H1 (cell line): ENCODE results near the gene BRPF1. TPM values are rescaled to one million over a fixed set of nuclear protein-coding genes. Genes with fewer than 3 reads are reported as not detected.
"Not testable (repeated sequence)": the region's sequence is repeated elsewhere in the genome, so short reads cannot be mapped to it uniquely, and the experiment has no call there.

Source experiments
- CTCF ChIA-PET: fragments of 300-600 bp; sonication (Branson Sonifier 250); formaldehyde crosslinking; loops from one replicate; lab custom pipeline; 2021; ENCODE audit not compliant: partially characterized antibody; lab: Charles Lee
- POLR2A ChIA-PET: fragments of 300-600 bp; sonication (Branson Sonifier 250); formaldehyde crosslinking; loops from one replicate; lab custom pipeline; 2021; ENCODE audit warnings: inconsistent platforms; ENCODE audit not compliant: partially characterized antibody; lab: Charles Lee
- DNase-seq, 2 experiments: peaks; one replicate each; pipeline versions ENCODE4 v3.0.0 to v3.0.0-alpha.2; 2010 to 2022; ENCODE audit warnings: low spot score in 2 of 2, low read depth in 1 of 2, mixed read lengths in 1 of 2
- FAIRE-seq: peaks from 2 replicates; lab custom pipeline; 2011; peaks lifted over from hg19 to GRCh38; lab: Jason Lieb, UNC
- H2AFZ ChIP-seq: 2 replicates; pipeline ENCODE4 v1.8.1; 2012; ENCODE audit warnings: low read length, inconsistent platforms
- H2AK5ac ChIP-seq: 2 replicates; pipeline ENCODE4 v1.6.1; 2013; ENCODE audit warnings: low read depth, low read length
- H2BK120ac ChIP-seq: replicated peaks from 2 replicates; pipeline ENCODE3; 2013; ENCODE audit warnings: low read depth, low read length, inconsistent platforms
- H2BK12ac ChIP-seq: 2 replicates; pipeline ENCODE4 v1.6.1; 2013; ENCODE audit warnings: low read depth, low read length
- H2BK15ac ChIP-seq: 2 replicates; pipeline ENCODE4 v1.6.1; 2013; ENCODE audit warnings: low read length
- H2BK20ac ChIP-seq: 2 replicates; pipeline ENCODE4 v1.6.1; 2013; ENCODE audit warnings: low read length
- H2BK5ac ChIP-seq: 2 replicates; pipeline ENCODE4 v1.6.1; 2013; ENCODE audit warnings: low read depth, low read length
- H3K14ac ChIP-seq: 2 replicates; pipeline ENCODE4 v1.6.1; 2013; ENCODE audit warnings: inconsistent platforms; ENCODE audit not compliant: insufficient read length
- H3K18ac ChIP-seq: 2 replicates; pipeline ENCODE4 v1.6.1; 2013; ENCODE audit warnings: low read length; ENCODE audit errors: extremely low read depth
- H3K23ac ChIP-seq: 2 replicates; pipeline ENCODE4 v1.6.1; 2013; ENCODE audit warnings: inconsistent platforms; ENCODE audit not compliant: insufficient read length
- H3K23me2 ChIP-seq: 2 replicates; pipeline ENCODE4 v1.6.1; 2013; ENCODE audit warnings: low read depth, low read length
- H3K27ac ChIP-seq: 2 replicates; pipeline ENCODE4 v1.6.1; 2011; ENCODE audit warnings: low read depth, low read length, inconsistent platforms
- H3K27me3 ChIP-seq, 4 experiments: replicated peaks in 1 of 4; 1 replicate in 1 of 4; 2 replicates in 3 of 4; pipeline versions ENCODE4 v1.6.1 to v1.8.1; 2011 to 2013; ENCODE audit warnings: low read length in 3 of 4, mild to moderate bottlenecking in 3 of 4, inconsistent platforms in 2 of 4, mixed read lengths in 2 of 4, moderate library complexity in 1 of 4; ENCODE audit not compliant: control insufficient read depth in 3 of 4, insufficient read depth in 3 of 4; ENCODE audit errors: extremely low read depth in 1 of 4
- H3K36me3 ChIP-seq, 4 experiments: 2 replicates each; pipeline versions ENCODE4 v1.6.1 to v1.8.1; 2011 to 2013; ENCODE audit warnings: mild to moderate bottlenecking in 4 of 4, low read length in 3 of 4, moderate library complexity in 2 of 4, control low read depth in 1 of 4, inconsistent platforms in 1 of 4; ENCODE audit not compliant: insufficient read depth in 4 of 4, control insufficient read depth in 2 of 4
- H3K4ac ChIP-seq: replicated peaks from 2 replicates; pipeline ENCODE3; 2013; ENCODE audit warnings: low read length, low read depth, mixed read lengths, inconsistent platforms; ENCODE audit not compliant: insufficient read length
- H3K4me1 ChIP-seq, 4 experiments: replicated peaks in 1 of 4; 1 replicate in 1 of 4; 2 replicates in 3 of 4; pipeline versions ENCODE4 v1.6.1 to v1.8.1; 2011 to 2013; ENCODE audit warnings: low read length in 3 of 4, inconsistent platforms in 2 of 4, mixed read lengths in 1 of 4; ENCODE audit not compliant: insufficient read depth in 4 of 4, control insufficient read depth in 3 of 4
- H3K4me2 ChIP-seq, 2 experiments: 2 replicates each; pipeline versions ENCODE4 v1.6.1 to v1.8.1; 2011 to 2013; ENCODE audit warnings: low read depth in 2 of 2, low read length in 2 of 2, control low read depth in 1 of 2, inconsistent platforms in 1 of 2, mild to moderate bottlenecking in 1 of 2; ENCODE audit not compliant: insufficient read depth in 1 of 2
- H3K4me3 ChIP-seq, 4 experiments: fragments of 200-600, 300-600 bp in 1 of 4; sonication (generic), shearing (Covaris generic), sonication (Bioruptor Twin) in 1 of 4; 2 replicates each; pipeline versions ENCODE4 v1.5.1 to v1.8.1; 2011 to 2016; ENCODE audit warnings: low read length in 4 of 4, low read depth in 3 of 4, control low read depth in 2 of 4, inconsistent platforms in 2 of 4, mild to moderate bottlenecking in 2 of 4, mixed read lengths in 1 of 4, moderate library complexity in 1 of 4; ENCODE audit not compliant: insufficient read depth in 2 of 4; ENCODE audit errors: extremely low read depth in 1 of 4
- H3K56ac ChIP-seq: replicated peaks from 2 replicates; pipeline ENCODE3; 2013; ENCODE audit warnings: low read depth, mild to moderate bottlenecking, mixed read lengths, low read length, inconsistent platforms; ENCODE audit not compliant: insufficient read length
- H3K79me1 ChIP-seq: 2 replicates; pipeline ENCODE4 v1.6.1; 2013; ENCODE audit warnings: low read depth, low read length, control low read depth
- H3K79me2 ChIP-seq, 2 experiments: 2 replicates each; pipeline versions ENCODE4 v1.6.1 to v1.8.1; 2012 to 2013; ENCODE audit warnings: low read length in 2 of 2, mild to moderate bottlenecking in 2 of 2, inconsistent platforms in 1 of 2; ENCODE audit not compliant: insufficient read depth in 2 of 2, control insufficient read depth in 1 of 2
- H3K9ac ChIP-seq, 4 experiments: replicated peaks in 1 of 4; 1 replicate in 1 of 4; 2 replicates in 3 of 4; pipeline versions ENCODE4 v1.6.1 to v1.8.1; 2011 to 2013; ENCODE audit warnings: low read depth in 3 of 4, low read length in 3 of 4, control low read depth in 2 of 4, mild to moderate bottlenecking in 2 of 4, moderate library complexity in 2 of 4, inconsistent platforms in 1 of 4; ENCODE audit errors: extremely low read depth in 1 of 4
- H3K9me3 ChIP-seq, 2 experiments: 2 replicates each; pipeline versions ENCODE4 v1.6.1 to v1.8.1; 2012 to 2013; ENCODE audit warnings: mild to moderate bottlenecking in 2 of 2, moderate library complexity in 2 of 2, control low read depth in 1 of 2, inconsistent platforms in 1 of 2, low read depth in 1 of 2, low read length in 1 of 2, mixed read lengths in 1 of 2; ENCODE audit not compliant: insufficient read depth in 2 of 2
- H4K20me1 ChIP-seq, 2 experiments: replicated peaks in 1 of 2; 2 replicates each; pipeline versions ENCODE3 to v1.8.1; 2011 to 2013; ENCODE audit warnings: inconsistent platforms in 2 of 2, low read length in 2 of 2, mild to moderate bottlenecking in 1 of 2; ENCODE audit not compliant: insufficient read depth in 2 of 2, control insufficient read depth in 1 of 2
- H4K5ac ChIP-seq: 2 replicates; pipeline ENCODE4 v1.6.1; 2013; ENCODE audit warnings: low read length, low read depth, mixed read lengths, inconsistent platforms; ENCODE audit not compliant: insufficient read length
- H4K8ac ChIP-seq: 2 replicates; pipeline ENCODE4 v1.8.0; 2013; ENCODE audit warnings: mild to moderate bottlenecking, moderate library complexity, low read length, inconsistent platforms; ENCODE audit not compliant: insufficient read depth; ENCODE audit errors: extremely low read depth
- H4K91ac ChIP-seq: replicated peaks from 2 replicates; pipeline ENCODE3; 2013; ENCODE audit warnings: low read length, mixed read lengths, inconsistent platforms; ENCODE audit not compliant: insufficient read length
- WGBS, 2 experiments: shearing (Covaris generic) in 1 of 2; methylation state at CpG; one replicate each; pipeline versions ENCODE4 v1.1.6 to v1.1.7; 2013 to 2015; ENCODE audit warnings: low lambda C conversion rate in 2 of 2, mixed read lengths in 2 of 2, inconsistent platforms in 1 of 2, low coverage in 1 of 2, missing lambda C conversion rate in 1 of 2; ENCODE audit not compliant: insufficient replicate concordance in 2 of 2, insufficient coverage in 1 of 2, insufficient read length in 1 of 2; ENCODE audit errors: extremely low coverage in 1 of 2, missing lambda C conversion rate in 1 of 2; 5-methylcytosine and 5-hydroxymethylcytosine counted together
- polyA plus RNA-seq, 7 experiments: library from polyadenylated mRNA; depleted of rRNA in 3 of 7; stranded (reverse) in 5 of 7; unstranded in 2 of 7; fragments of >200 nt in 5 of 7; fragments of 200-250 nt in 2 of 7; gene quantifications; 1 replicate in 5 of 7; 2 replicates in 1 of 7; 4 replicates in 1 of 7; pipeline versions ENCODE4 v1.2.1 to v1.2.3, GENCODE V29; 2011 to 2013; ENCODE audit warnings: missing spikeins in 2 of 7, mixed read lengths in 2 of 7
- total RNA-seq: library from RNA; stranded (reverse); fragmentation: NEBNext Ultra II Directional; extraction: Animal tissue kit (Norgen Biotek cat#: 25700); gene quantifications from 2 replicates; pipeline ENCODE4 v1.2.1, GENCODE V29; 2021

Gene BRPF1
- total and polyA plus RNA-seq, 2 of the 8 experiments (the other 6 are each of a cell fraction or from before 2014, with no cell fraction given): 11.3 to 21.7 TPM

DNA sequence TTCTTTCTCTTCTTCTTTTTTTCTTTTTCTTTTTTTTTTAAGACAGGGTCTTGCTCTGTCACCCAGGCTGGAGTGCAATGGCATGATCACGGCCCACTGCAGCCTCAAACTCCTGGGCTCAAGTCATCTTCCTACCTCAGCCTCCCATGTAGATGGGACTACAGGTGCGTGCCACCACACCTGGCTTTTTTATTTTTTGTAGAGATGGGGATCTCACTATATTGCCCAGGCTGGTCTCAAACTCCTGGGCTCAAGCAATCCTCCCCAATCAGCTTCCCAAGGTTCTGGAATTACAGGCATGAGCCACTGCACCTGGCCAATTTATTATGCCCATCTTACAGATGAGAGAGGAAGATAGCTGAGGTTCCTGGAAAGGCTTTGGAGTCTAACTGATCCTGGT lies 39.5 kb downstream of the BRPF1 start:
- not testable (repeated sequence) for H3K27ac ChIP-seq, DNase-seq, H3K9ac ChIP-seq, H3K14ac ChIP-seq, H3K4me2 ChIP-seq, H4K20me1 ChIP-seq, H2BK5ac ChIP-seq, H3K4me1 ChIP-seq, H3K4ac ChIP-seq, H2AK5ac ChIP-seq, H3K18ac ChIP-seq, H4K91ac ChIP-seq, H2AFZ ChIP-seq, H3K79me1 ChIP-seq, FAIRE-seq, H4K8ac ChIP-seq, H2BK15ac ChIP-seq, H3K36me3 ChIP-seq, H4K5ac ChIP-seq, H3K4me3 ChIP-seq, H3K56ac ChIP-seq, H2BK120ac ChIP-seq, H2BK12ac ChIP-seq, H3K23me2 ChIP-seq, H2BK20ac ChIP-seq, H3K23ac ChIP-seq, H3K79me2 ChIP-seq, H3K9me3 ChIP-seq
- WGBS, 2 experiments: 100% methylated on average over 1 of the region's 2 CpGs; no CpG with 5 or more reads in 1 of the 2 experiments
- POLR2A ChIA-PET: interaction anchor here (1.1 to 5.2 kb wide), 5 partner anchors 10 to 22 kb away, joined by 3 to 43 read pairs (median 8); partner anchors contain the start of genes ARPC4, OGG1 and TADA3
- CTCF ChIA-PET: interaction anchor here (0.6 to 1.4 kb wide), 2 partner anchors 20 to 37 kb away, joined by 3 read pairs; no protein-coding TSS in a partner anchor
- peaks cover 1 to 28% (median 23%) of the 10 kb centered on the region in 4 experiments; a peak in 6 of 7 replicates for H3K27me3 ChIP-seq
